ENCODE measurements around the gene SEPTIN7. TPM values are rescaled to one million over a fixed set of nuclear protein-coding genes. Genes with fewer than 3 reads are reported as not detected.

Gene SEPTIN7
- total RNA-seq, 1 experiment from 2014 or later = 121 TPM

DNA sequence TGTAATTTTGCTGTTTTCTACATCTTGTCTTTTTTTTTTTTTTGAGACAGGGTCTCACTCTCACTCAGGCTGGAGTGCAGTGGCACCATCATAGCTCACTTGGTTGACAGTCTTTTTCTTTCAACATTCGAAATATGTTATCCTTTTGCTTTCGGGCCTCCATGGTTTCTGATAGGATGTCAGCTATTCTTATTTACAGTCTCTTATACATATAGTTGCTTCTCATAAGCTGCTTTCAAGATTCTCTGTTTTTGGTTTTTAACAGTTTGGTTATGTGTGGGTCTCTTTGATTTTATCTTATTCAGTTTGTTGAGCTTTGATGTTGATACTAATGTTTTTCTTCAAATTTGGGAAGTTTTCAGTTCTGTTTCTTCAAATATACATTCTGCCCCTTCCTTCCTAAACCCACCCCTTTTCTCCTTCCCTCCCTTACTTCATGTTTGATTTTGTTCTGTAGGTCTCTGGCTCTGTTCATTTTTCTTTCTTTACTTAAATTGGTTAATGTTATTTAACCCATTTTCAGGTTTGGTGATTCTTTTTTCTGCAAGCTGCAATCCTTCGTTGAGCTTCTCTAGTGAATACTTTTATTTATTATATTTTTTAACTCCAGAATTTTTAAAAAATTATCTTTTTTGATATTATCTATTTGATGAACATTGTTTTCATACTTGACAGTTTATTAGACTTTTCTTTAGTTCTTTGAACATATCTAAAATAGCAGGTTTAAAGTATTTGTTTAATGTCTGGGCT is 19.3 kb downstream of the SEPTIN7 start:
- CTCF ChIA-PET = interaction anchor here (0.7 kb wide), 1 partner anchor 25 kb away, joined by 3 read pairs; no protein-coding TSS in a partner anchor

DNA sequence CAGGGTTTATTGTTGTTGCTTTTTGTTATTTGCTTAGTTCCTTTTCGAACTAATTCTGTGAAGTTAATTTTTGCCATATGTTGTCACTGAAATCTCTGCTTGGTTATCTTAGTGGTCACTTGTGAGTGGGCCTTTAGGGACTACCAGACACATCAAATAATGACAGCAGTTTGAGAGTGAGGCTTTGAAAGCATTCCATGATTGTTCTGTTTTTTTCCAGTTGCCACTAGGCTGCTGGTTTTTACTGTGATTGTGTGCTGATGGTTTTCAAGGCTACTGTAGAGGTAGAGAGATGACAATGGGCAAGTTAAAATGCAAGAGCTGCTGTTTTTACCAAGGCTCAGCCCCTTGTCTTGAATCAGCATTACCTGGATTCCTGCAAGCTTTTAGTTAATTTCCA is 20.0 kb downstream of the SEPTIN7 start:
- Histone ChIP-seq H3K9me2 (replicated peaks; ENCODE audit: low read length) (no peaks in the 10 kb centered on the region), H2AFZ (ENCODE audit: low read length) (no peak overlapping the region)
- POLR2A ChIA-PET (ENCODE audit: unreplicated experiment) = no interaction called here

More for the DNA sequence above, 19.3 kb downstream of the SEPTIN7 start:
- Histone ChIP-seq H2AFZ (ENCODE audit: low read length) (no peak overlapping the region), H3K9me2 (replicated peaks; ENCODE audit: low read length) (no peaks in the 10 kb centered on the region), H3F3A (ENCODE audit: low read length, unreplicated experiment) (no peaks in the 10 kb centered on the region), H3K4me3 (ENCODE audit: low read length) (no peak overlapping the region), H4K20me1 (ENCODE audit: low read length) (peaks cover 19% of the 10 kb centered on the region), H3K27ac (ENCODE audit: low read length) (no peak overlapping the region), H3K4me2 (ENCODE audit: low read length) (no peak overlapping the region), H3K27me3 (ENCODE audit: low read length) (no peaks in the 10 kb centered on the region), H3K9ac (ENCODE audit: low read length) (no peak overlapping the region), H3K4me1 (ENCODE audit: insufficient read depth, low read length) (no peaks in the 10 kb centered on the region), H3K36me3 (ENCODE audit: low read depth, low read length) (peaks cover 6% of the 10 kb centered on the region; the same call in 1 of the 2 replicates), H3K79me2 (ENCODE audit: low read length) (peaks cover 100% of the 10 kb centered on the region), H3K9me3 (ENCODE audit: low read length) (0 out of 2 replicates have a peak, but pooled peaks cover 7% of the 10 kb centered on the region)
- intact Hi-C loops (cut with micrococcal nuclease) = no loop called here
- no peak for ATAC-seq
- TF ChIP-seq, protein P1, sequence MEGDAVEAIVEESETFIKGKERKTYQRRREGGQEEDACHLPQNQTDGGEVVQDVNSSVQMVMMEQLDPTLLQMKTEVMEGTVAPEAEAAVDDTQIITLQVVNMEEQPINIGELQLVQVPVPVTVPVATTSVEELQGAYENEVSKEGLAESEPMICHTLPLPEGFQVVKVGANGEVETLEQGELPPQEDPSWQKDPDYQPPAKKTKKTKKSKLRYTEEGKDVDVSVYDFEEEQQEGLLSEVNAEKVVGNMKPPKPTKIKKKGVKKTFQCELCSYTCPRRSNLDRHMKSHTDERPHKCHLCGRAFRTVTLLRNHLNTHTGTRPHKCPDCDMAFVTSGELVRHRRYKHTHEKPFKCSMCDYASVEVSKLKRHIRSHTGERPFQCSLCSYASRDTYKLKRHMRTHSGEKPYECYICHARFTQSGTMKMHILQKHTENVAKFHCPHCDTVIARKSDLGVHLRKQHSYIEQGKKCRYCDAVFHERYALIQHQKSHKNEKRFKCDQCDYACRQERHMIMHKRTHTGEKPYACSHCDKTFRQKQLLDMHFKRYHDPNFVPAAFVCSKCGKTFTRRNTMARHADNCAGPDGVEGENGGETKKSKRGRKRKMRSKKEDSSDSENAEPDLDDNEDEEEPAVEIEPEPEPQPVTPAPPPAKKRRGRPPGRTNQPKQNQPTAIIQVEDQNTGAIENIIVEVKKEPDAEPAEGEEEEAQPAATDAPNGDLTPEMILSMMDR (conservative IDR thresholded peaks at IDR 0.05; ENCODE audit: low read depth, low read length) = no peak
- BruUV-seq (replicated peaks) = no TSS peak
- no peak for DNase-seq
- POLR2A ChIA-PET (ENCODE audit: unreplicated experiment) = no interaction called here

DNA sequence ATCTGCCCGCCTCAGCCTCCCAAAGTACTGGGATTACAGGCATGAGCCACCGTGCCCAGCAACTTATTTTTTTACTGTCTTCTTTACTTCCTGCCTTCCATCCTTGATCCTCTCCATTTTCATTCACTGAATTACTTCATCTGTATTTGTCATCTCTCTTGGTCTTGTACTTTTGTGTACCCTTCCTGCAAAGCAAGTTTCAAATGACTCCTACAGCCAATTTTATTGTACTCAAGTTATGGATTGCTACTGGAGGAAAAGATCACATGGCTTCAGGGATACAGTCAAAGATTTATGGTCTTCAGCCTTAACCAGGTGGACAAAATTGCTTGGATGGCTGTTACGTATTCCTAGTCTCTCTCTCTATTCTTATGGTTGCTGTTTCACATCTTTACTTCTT is 22.6 kb downstream of the SEPTIN7 start:
- H3K4me2 ChIP-seq (ENCODE audit: low read length) = no peak overlapping the region
- no peak overlapping the region for H3K9ac ChIP-seq (ENCODE audit: low read length)
- H3K36me3 ChIP-seq (ENCODE audit: low read depth, low read length) = peaks cover 4% of the 10 kb centered on the region; the same call in 1 of the 2 replicates
- peaks cover 99% of the 10 kb centered on the region for H3K79me2 ChIP-seq (ENCODE audit: low read length)
- no peak for TF ChIP-seq EZH2 (IDR thresholded peaks at IDR 0.05; ENCODE audit: low read length, unreplicated experiment)
- TF ChIP-seq, protein P1 (conservative IDR thresholded peaks at IDR 0.05; ENCODE audit: low read depth, low read length) = no peak
- no peak for TF ChIP-seq EZH2phosphoT487 (IDR thresholded peaks at IDR 0.05; ENCODE audit: borderline replicate concordance, low read length)
- H3K4me1 ChIP-seq (ENCODE audit: insufficient read depth, low read length) = no peaks in the 10 kb centered on the region
- no peaks in the 10 kb centered on the region for H3K9me2 ChIP-seq (replicated peaks; ENCODE audit: low read length)
- CTCF ChIA-PET = no interaction called here
- POLR2A ChIA-PET (ENCODE audit: unreplicated experiment) = no interaction called here
- DNase-seq (no peak), ATAC-seq (no peak)
- no peaks in the 10 kb centered on the region for H3F3A ChIP-seq (ENCODE audit: low read length, unreplicated experiment)
- H2AFZ ChIP-seq (ENCODE audit: low read length) = no peak overlapping the region
- 0 out of 2 replicates have a peak, but pooled peaks cover 7% of the 10 kb centered on the region for H3K9me3 ChIP-seq (ENCODE audit: low read length)
- no peaks in the 10 kb centered on the region for H3K27me3 ChIP-seq (ENCODE audit: low read length)
- peaks cover 14% of the 10 kb centered on the region; the same call in 1 of the 2 replicates for H4K20me1 ChIP-seq (ENCODE audit: low read length)
- H3K4me3 ChIP-seq (ENCODE audit: low read length) = no peak overlapping the region
- BruUV-seq (replicated peaks) = no TSS peak
- intact Hi-C loops (cut with micrococcal nuclease) = no loop called here
- no peak overlapping the region for H3K27ac ChIP-seq (ENCODE audit: low read length)

More for the DNA sequence above, 20.0 kb downstream of the SEPTIN7 start:
- BruUV-seq (replicated peaks) = no TSS peak
- H3K27me3 ChIP-seq (ENCODE audit: low read length) = no peaks in the 10 kb centered on the region
- H3K27ac ChIP-seq (ENCODE audit: low read length) = no peak overlapping the region
- H3K4me2 ChIP-seq (ENCODE audit: low read length) = no peak overlapping the region
- H3K9ac ChIP-seq (ENCODE audit: low read length) = no peak overlapping the region
- TF ChIP-seq EZH2 (IDR thresholded peaks at IDR 0.05; ENCODE audit: low read length, unreplicated experiment) (no peak), EZH2phosphoT487 (IDR thresholded peaks at IDR 0.05; ENCODE audit: borderline replicate concordance, low read length) (no peak)
- TF ChIP-seq, protein P1 (conservative IDR thresholded peaks at IDR 0.05; ENCODE audit: low read depth, low read length) = no peak
- CTCF ChIA-PET = interaction anchor here (0.7 kb wide), 1 partner anchor 24 kb away, joined by 3 read pairs; no protein-coding TSS in a partner anchor
- no peaks in the 10 kb centered on the region for H3K4me1 ChIP-seq (ENCODE audit: insufficient read depth, low read length)
- H3K4me3 ChIP-seq (ENCODE audit: low read length) = no peak overlapping the region
- H3K79me2 ChIP-seq (ENCODE audit: low read length) = peaks cover 100% of the 10 kb centered on the region
- H4K20me1 ChIP-seq (ENCODE audit: low read length) = peaks cover 21% of the 10 kb centered on the region
- H3K9me3 ChIP-seq (ENCODE audit: low read length) = 0 out of 2 replicates have a peak, but pooled peaks cover 7% of the 10 kb centered on the region
- H3F3A ChIP-seq (ENCODE audit: low read length, unreplicated experiment) = no peaks in the 10 kb centered on the region
- no peak for ATAC-seq
- DNase-seq = no peak
- H3K36me3 ChIP-seq (ENCODE audit: low read depth, low read length) = peaks cover 6% of the 10 kb centered on the region; the same call in 1 of the 2 replicates
- intact Hi-C loops (cut with micrococcal nuclease) = no loop called here

Data from PC-3 (cell line).